Right lobe of liver (tissue), 4 donors: ENCODE results near the gene XKR8.

Source experiments
- CTCF ChIP-seq, 4 donors: fragments of 200-600 bp in 3 of 4; fragments of 450-650 bp in 1 of 4; IDR thresholded peaks; one replicate each; pipeline versions ENCODE4 v1.5.1 to v1.8.0; 2016 to 2022; ENCODE audit warnings: antibody characterized with exemption in 4 of 4, mild to moderate bottlenecking in 2 of 4
- POLR2A ChIP-seq: fragments of 450-650 bp; IDR thresholded peaks from one replicate; pipeline ENCODE4 v1.6.1; 2017; ENCODE audit warnings: antibody characterized with exemption, mild to moderate bottlenecking
- donor health status: DM: no; HTN: no; CAD: no.
- donor health status: DM: no; HTN: no; CAD: no.
- donor health status: DM: no; HTN: yes; CAD: no.

- TF ChIP-seq CTCF (IDR thresholded peaks at IDR 0.05) (no peak), POLR2A (no peak)
Observed at GRCh38 chr1:27993241-27993640, 33.5 kb downstream of the XKR8 start.
